Measurements from ENCODE around the gene EIF4G3. TPM values are rescaled to one million over a fixed set of nuclear protein-coding genes. Genes with fewer than 3 reads are reported as not detected.

EIF4G3 gene
- total and polyA plus RNA-seq, 4 donors: 16.5 to 59.8 (median 33.4) TPM

DNA sequence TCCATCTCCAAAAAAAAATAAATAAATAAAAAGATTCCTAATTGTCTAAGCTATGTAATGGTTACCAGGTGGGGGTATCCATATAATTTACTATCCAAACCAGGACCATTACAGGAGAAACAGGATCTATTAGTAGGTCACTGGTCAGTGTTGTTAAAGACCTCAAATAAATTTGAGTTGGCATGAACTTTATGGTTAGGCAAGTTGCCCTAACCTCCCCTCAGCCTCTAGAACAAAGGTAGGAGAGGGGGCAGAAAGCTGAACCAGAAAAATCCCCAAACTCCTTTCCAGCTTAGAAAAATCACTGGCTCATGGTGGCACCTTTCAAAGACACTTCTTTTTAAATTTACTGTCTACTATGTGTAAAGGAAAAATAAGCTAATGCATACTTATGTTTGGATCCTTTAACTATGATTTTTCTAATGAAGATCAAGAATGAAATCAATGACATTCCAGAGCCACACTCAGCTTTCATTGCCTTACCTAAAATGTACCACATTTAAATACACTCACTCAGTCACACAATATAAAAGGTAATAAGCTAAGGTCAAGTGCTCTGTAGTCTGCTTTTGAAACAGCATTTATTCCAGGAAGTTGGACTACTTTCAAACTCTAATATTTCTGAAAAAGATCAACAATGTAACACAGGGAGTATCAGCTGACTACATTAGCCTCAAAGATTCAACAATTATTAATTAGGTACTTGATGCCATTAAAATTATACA is 13.8 kb downstream of the EIF4G3 start:
- no peak overlapping the region for H3K27ac ChIP-seq (ENCODE audit: low read depth in 1 of 2, low read length in 1 of 2)
- no peaks in the 10 kb centered on the region for H3K9me3 ChIP-seq (ENCODE audit: control insufficient read depth in 4 of 4, insufficient read depth in 3 of 4, low read length in 3 of 4)
- DNase-seq (peak in 1 of 3 donors; percentile 31), ATAC-seq (ENCODE audit: insufficient read depth, low FRiP score) (no peak)
- no peak overlapping the region for H3K9ac ChIP-seq (ENCODE audit: insufficient read depth in 1 of 2, low read length in 2 of 2)
- H3K27me3 ChIP-seq (ENCODE audit: control insufficient read depth in 3 of 3, insufficient read depth in 3 of 3, low read length in 2 of 3): no peaks in the 10 kb centered on the region
- H3K36me3 ChIP-seq (ENCODE audit: control insufficient read depth in 4 of 4, insufficient read depth in 4 of 4, low read length in 4 of 4): peaks cover 0 to 8% (median 5%) of the 10 kb centered on the region in 4 donors
- H3K4me1 ChIP-seq (ENCODE audit: control insufficient read depth in 5 of 5, insufficient read depth in 5 of 5, low read length in 5 of 5): peaks cover 0 to 6% (median 0%) of the 10 kb centered on the region in 5 donors
- no peak for TF ChIP-seq CTCF (IDR thresholded peaks at IDR 0.05; ENCODE audit: control extremely low read depth, extremely low read depth)
- H3K4me3 ChIP-seq: no peak overlapping the region

GRCh38 chr1:21161842-21162241 is 14.9 kb downstream of the EIF4G3 start:
- Histone ChIP-seq H3K4me1 (ENCODE audit: control insufficient read depth in 5 of 5, insufficient read depth in 5 of 5, low read length in 5 of 5) (peaks cover 0 to 6% (median 0%) of the 10 kb centered on the region in 5 donors), H3K27ac (ENCODE audit: low read depth in 1 of 2, low read length in 1 of 2) (no peak overlapping the region), H3K9ac (ENCODE audit: insufficient read depth in 1 of 2, low read length in 2 of 2) (no peak overlapping the region), H3K4me3 (no peak overlapping the region), H3K36me3 (ENCODE audit: control insufficient read depth in 4 of 4, insufficient read depth in 4 of 4, low read length in 4 of 4) (peaks cover 0 to 7% (median 3%) of the 10 kb centered on the region in 4 donors), H3K9me3 (ENCODE audit: control insufficient read depth in 4 of 4, insufficient read depth in 3 of 4, low read length in 3 of 4) (no peaks in the 10 kb centered on the region), H3K27me3 (ENCODE audit: control insufficient read depth in 3 of 3, insufficient read depth in 3 of 3, low read length in 2 of 3) (no peaks in the 10 kb centered on the region)
- DNase-seq: no peak
- no peak for TF ChIP-seq CTCF (IDR thresholded peaks at IDR 0.05; ENCODE audit: control extremely low read depth, extremely low read depth)
- 87% methylated on average over 6 of the region's 6 CpGs for WGBS, 2 donors
- no peak for ATAC-seq (ENCODE audit: insufficient read depth, low FRiP score)

DNA sequence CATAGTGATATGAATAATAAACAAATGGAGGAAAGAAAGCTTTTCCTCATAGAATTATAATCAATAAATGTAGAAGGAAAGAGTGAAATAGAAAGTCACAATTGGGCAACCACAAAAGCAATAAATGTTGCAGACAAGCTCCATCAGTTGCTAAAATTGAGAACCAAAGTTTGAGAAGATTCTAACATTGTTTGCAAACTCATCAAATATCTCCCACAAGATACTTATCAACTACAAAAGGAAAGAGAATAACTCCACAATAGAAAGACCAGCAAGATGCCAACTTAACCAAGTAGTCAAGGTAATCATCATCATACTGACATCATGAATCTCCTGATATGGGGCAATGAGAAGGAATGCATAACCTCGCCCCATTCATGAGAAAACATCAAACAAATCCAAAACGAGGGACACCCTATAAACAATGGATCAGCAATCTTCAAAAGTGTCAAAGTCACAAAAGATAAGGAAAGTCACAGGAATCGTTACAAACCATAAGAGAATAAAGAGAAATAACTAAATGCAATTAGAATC is 16.4 kb downstream of the EIF4G3 start:
- 83 to 89% methylated on average over 3 of the region's 3 CpGs for WGBS, 2 donors
- no peak for TF ChIP-seq CTCF (IDR thresholded peaks at IDR 0.05; ENCODE audit: control extremely low read depth, extremely low read depth)
- H3K27ac ChIP-seq (ENCODE audit: low read depth in 1 of 2, low read length in 1 of 2): no peak overlapping the region
- no peak overlapping the region for H3K9ac ChIP-seq (ENCODE audit: insufficient read depth in 1 of 2, low read length in 2 of 2)
- peaks cover 0 to 13% (median 0%) of the 10 kb centered on the region in 5 donors for H3K4me1 ChIP-seq (ENCODE audit: control insufficient read depth in 5 of 5, insufficient read depth in 5 of 5, low read length in 5 of 5)
- no peaks in the 10 kb centered on the region for H3K27me3 ChIP-seq (ENCODE audit: control insufficient read depth in 3 of 3, insufficient read depth in 3 of 3, low read length in 2 of 3)
- ATAC-seq (ENCODE audit: insufficient read depth, low FRiP score) (no peak), DNase-seq (no peak)
- H3K36me3 ChIP-seq (ENCODE audit: control insufficient read depth in 4 of 4, insufficient read depth in 4 of 4, low read length in 4 of 4): peaks cover 0 to 5% (median 1%) of the 10 kb centered on the region in 4 donors
- no peak overlapping the region for H3K4me3 ChIP-seq
- H3K9me3 ChIP-seq (ENCODE audit: control insufficient read depth in 4 of 4, insufficient read depth in 3 of 4, low read length in 3 of 4): no peaks in the 10 kb centered on the region
